PFSK-1 (cell line): Measurements from ENCODE around the gene BGN.

Source experiments
- FOXP2 ChIP-seq: optimal IDR thresholded peaks from 2 replicates; pipeline ENCODE3; 2011; ENCODE audit warnings: borderline replicate concordance, control low read depth, inconsistent platforms; ENCODE audit not compliant: insufficient read depth; ENCODE audit errors: extremely low read length, extremely low read depth
- POLR2AphosphoS5 ChIP-seq: IDR thresholded peaks from 2 replicates; pipeline ENCODE4 v1.6.1; 2012; ENCODE audit warnings: low read depth, mild to moderate bottlenecking, control low read depth, low read length, moderate library complexity
- REST ChIP-seq, 2 experiments: IDR thresholded peaks; 2 replicates each; pipeline versions ENCODE4 v1.6.1 to v1.8.0; 2011 to 2012; ENCODE audit warnings: low read depth in 2 of 2, low read length in 2 of 2, control low read depth in 1 of 2, inconsistent platforms in 1 of 2, mild to moderate bottlenecking in 1 of 2, moderate library complexity in 1 of 2; ENCODE audit not compliant: insufficient read depth in 1 of 2
- SIN3A ChIP-seq: IDR thresholded peaks from 2 replicates; pipeline ENCODE4 v1.6.1; 2012; ENCODE audit warnings: mild to moderate bottlenecking, low read length, moderate library complexity, borderline replicate concordance; ENCODE audit not compliant: insufficient read depth
- TAF1 ChIP-seq: IDR thresholded peaks from 2 replicates; pipeline ENCODE4 v1.6.1; 2012; ENCODE audit warnings: low read length, control low read depth, borderline replicate concordance; ENCODE audit not compliant: insufficient read depth

Gene BGN

GRCh38 chrX:153491918-153492317 is 2.9 kb upstream of the BGN start:
- TF ChIP-seq FOXP2 (no peak), TAF1 (no peak), POLR2AphosphoS5 (no peak), SIN3A (no peak), REST (IDR thresholded peaks at IDR 0.05; ENCODE audit: insufficient read depth in 1 of 2, low read depth in 2 of 2, low read length in 2 of 2) (no peak)

GRCh38 chrX:153492543-153492942 is 2.2 kb upstream of the BGN start:
- TF ChIP-seq TAF1, result no peak
- no peak for TF ChIP-seq POLR2AphosphoS5
- no peak for TF ChIP-seq REST (IDR thresholded peaks at IDR 0.05; ENCODE audit: insufficient read depth in 1 of 2, low read depth in 2 of 2, low read length in 2 of 2)
- no peak for TF ChIP-seq SIN3A
- no peak for TF ChIP-seq FOXP2

- TF ChIP-seq REST (IDR thresholded peaks at IDR 0.05; ENCODE audit: insufficient read depth in 1 of 2, low read depth in 2 of 2, low read length in 2 of 2), result no peak
- no peak for TF ChIP-seq SIN3A
- TF ChIP-seq TAF1, result no peak
- no peak for TF ChIP-seq POLR2AphosphoS5
- TF ChIP-seq FOXP2, result no peak
Observed at GRCh38 chrX:153493085-153493484, 1.7 kb upstream of the BGN start.

- TF ChIP-seq SIN3A, result no peak
Observed at GRCh38 chrX:153494061-153494460, 719 bp upstream of the BGN start.

GRCh38 chrX:153495362-153495751 is 577 bp downstream of the BGN start:
- TF ChIP-seq TAF1, result no peak
- TF ChIP-seq FOXP2, result no peak
- TF ChIP-seq REST (IDR thresholded peaks at IDR 0.05; ENCODE audit: insufficient read depth in 1 of 2, low read depth in 2 of 2, low read length in 2 of 2), result no peak
- TF ChIP-seq POLR2AphosphoS5, result no peak
- no peak for TF ChIP-seq SIN3A
